Measurements from ENCODE around the gene UBE2O. TPM values are rescaled to one million over a fixed set of nuclear protein-coding genes. Genes with fewer than 3 reads are reported as not detected.
"Not testable (repeated sequence)": the region's sequence is repeated elsewhere in the genome, so short reads cannot be mapped to it uniquely, and the experiment has no call there.

The UBE2O gene
- total RNA-seq, 8 experiments from 2014 or later: 17.3 to 41.9 (median 30.1) TPM

GRCh38 chr17:76356803-76357456 is 96.0 kb downstream of the UBE2O start:
- Histone ChIP-seq H3K4me1 (replicated peaks in 1 of 2) (peaks cover 5 to 7% of the 10 kb centered on the region in 2 donors), H3K27ac (no peak overlapping the region), H3K4me3 (no peak overlapping the region)
- 0 to 100% (median 42%) methylated on average over 2 to 12 of the region's 12 CpGs; no CpG with 5 or more reads in 1 of the 10 experiments for WGBS, 10 experiments
- in situ Hi-C loops (cut with MboI; ENCODE audit: low pct_unique_long_range_greater_than_20kb in 2 of 9, low sequenced_read_pairs in 9 of 9, unreplicated experiment in 9 of 9): no loop called here
- ATAC-seq (replicated peaks in 6 of 8): peak in 3 of 8 experiments; percentile 30 to 47 (median 37)

GRCh38 chr17:76354747-76355310 is 98.1 kb downstream of the UBE2O start:
- ATAC-seq (replicated peaks in 6 of 8): no peak
- in situ Hi-C loops (cut with MboI; ENCODE audit: low pct_unique_long_range_greater_than_20kb in 2 of 9, low sequenced_read_pairs in 9 of 9, unreplicated experiment in 9 of 9): no loop called here
- Histone ChIP-seq H3K4me3 (no peak overlapping the region), H3K4me1 (replicated peaks in 1 of 2) (peaks cover 2 to 5% of the 10 kb centered on the region in 2 donors), H3K27ac (no peak overlapping the region)
- 45 to 77% (median 62%) methylated on average over 5 to 13 of the region's 13 CpGs; no CpG with 5 or more reads in 1 of the 10 experiments for WGBS, 10 experiments

- H3K4me3 ChIP-seq: peak overlapping the region; percentile 63 to 87 (median 67)
- peak in 5 of 8 experiments; percentile 0 to 14 (median 6) for ATAC-seq (replicated peaks in 6 of 8)
- peaks cover 2 to 5% of the 10 kb centered on the region in 2 donors for H3K4me1 ChIP-seq (replicated peaks in 1 of 2)
- 0 to 28% (median 5%) methylated on average over 8 to 18 of the region's 18 CpGs for WGBS, 10 experiments
- no peak overlapping the region for H3K27ac ChIP-seq
- in situ Hi-C loops (cut with MboI; ENCODE audit: low pct_unique_long_range_greater_than_20kb in 2 of 9, low sequenced_read_pairs in 9 of 9, unreplicated experiment in 9 of 9): no loop called here
Measured at GRCh38 chr17:76354317-76354729, 98.6 kb downstream of the UBE2O start.

- peaks cover 2 to 5% of the 10 kb centered on the region in 2 donors for H3K4me1 ChIP-seq (replicated peaks in 1 of 2)
- H3K4me3 ChIP-seq: peak within 1 kb of the TSS; percentile 63 to 87 (median 67)
- in situ Hi-C loops (cut with MboI; ENCODE audit: low pct_unique_long_range_greater_than_20kb in 2 of 9, low sequenced_read_pairs in 9 of 9, unreplicated experiment in 9 of 9): no loop called here
- peak within 1 kb of the TSS; percentile 94 to 98 for H3K27ac ChIP-seq
- WGBS, 10 experiments: 0 to 1% (median 0%) methylated on average over 1 to 33 of the region's 75 CpGs; no CpG with 5 or more reads in 3 of the 10 experiments
- peak; percentile 82 to 96 (median 94) for ATAC-seq (replicated peaks in 6 of 8)
Measured at GRCh38 chr17:76353599-76354316, 99.2 kb downstream of the UBE2O start, which contains the start of gene PRPSAP1. TSS of gene PRPSAP1 (minus strand) at chr17:76353916. CDS start at chr17:76353703, 213 bp downstream.

GRCh38 chr17:76353004-76353598 is 99.9 kb downstream of the UBE2O start:
- peak overlapping the region; percentile 63 to 87 (median 67) for H3K4me3 ChIP-seq
- WGBS, 10 experiments: 0 to 2% (median 0%) methylated on average over 1 to 9 of the region's 51 CpGs; no CpG with 5 or more reads in 7 of the 10 experiments
- peak overlapping the region; percentile 94 to 98 for H3K27ac ChIP-seq
- ATAC-seq (replicated peaks in 6 of 8): peak in 6 of 8 experiments; percentile 2 to 54 (median 27)
- peaks cover 2 to 5% of the 10 kb centered on the region in 2 donors for H3K4me1 ChIP-seq (replicated peaks in 1 of 2)
- in situ Hi-C loops (cut with MboI; ENCODE audit: low pct_unique_long_range_greater_than_20kb in 2 of 9, low sequenced_read_pairs in 9 of 9, unreplicated experiment in 9 of 9): no loop called here

- H3K4me3 ChIP-seq: no peak overlapping the region
- no peak overlapping the region for H3K27ac ChIP-seq
- WGBS, 10 experiments: 60 to 95% (median 82%) methylated on average over 2 to 9 of the region's 9 CpGs
- in situ Hi-C loops (cut with MboI; ENCODE audit: low pct_unique_long_range_greater_than_20kb in 2 of 9, low sequenced_read_pairs in 9 of 9, unreplicated experiment in 9 of 9): no loop called here
- H3K4me1 ChIP-seq (replicated peaks in 1 of 2): peaks cover 2 to 5% of the 10 kb centered on the region in 2 donors
- ATAC-seq (replicated peaks in 6 of 8): no peak
Measured at GRCh38 chr17:76351526-76352071, 101.4 kb downstream of the UBE2O start.

GRCh38 chr17:76350463-76350862 is 102.5 kb downstream of the UBE2O start:
- WGBS, 10 experiments: 86 to 100% (median 97%) methylated on average over 2 to 5 of the region's 5 CpGs
- no peak overlapping the region for H3K27ac ChIP-seq
- peaks cover 11 to 14% of the 10 kb centered on the region in 2 donors for H3K4me1 ChIP-seq (replicated peaks in 1 of 2)
- ATAC-seq (replicated peaks in 6 of 8): no peak
- H3K4me3 ChIP-seq: no peak overlapping the region
- in situ Hi-C loops (cut with MboI; ENCODE audit: low pct_unique_long_range_greater_than_20kb in 2 of 9, low sequenced_read_pairs in 9 of 9, unreplicated experiment in 9 of 9): no loop called here

- in situ Hi-C loops (cut with MboI; ENCODE audit: low pct_unique_long_range_greater_than_20kb in 2 of 9, low sequenced_read_pairs in 9 of 9, unreplicated experiment in 9 of 9); H3K27ac ChIP-seq; ATAC-seq (replicated peaks in 6 of 8); H3K4me3 ChIP-seq: not testable (repeated sequence)
- peaks cover 9 to 14% of the 10 kb centered on the region in 2 donors for H3K4me1 ChIP-seq (replicated peaks in 1 of 2)
- 96 to 100% (median 100%) methylated on average over 1 to 4 of the region's 11 CpGs; no CpG with 5 or more reads in 7 of the 10 experiments for WGBS, 10 experiments
Measured at GRCh38 chr17:76346936-76347335, 106.0 kb downstream of the UBE2O start.

GRCh38 chr17:76345377-76345974 is 107.5 kb downstream of the UBE2O start:
- 89 to 100% (median 96%) methylated on average over 4 to 12 of the region's 14 CpGs; no CpG with 5 or more reads in 1 of the 10 experiments for WGBS, 10 experiments
- peak in 5 of 8 experiments; percentile 64 to 95 (median 76) for ATAC-seq (replicated peaks in 6 of 8)
- H3K4me1 ChIP-seq (replicated peaks in 1 of 2): peaks cover 9 to 14% of the 10 kb centered on the region in 2 donors
- H3K4me3 ChIP-seq: no peak overlapping the region
- H3K27ac ChIP-seq: peak overlapping the region; percentile 74 to 81
- in situ Hi-C loops (cut with MboI; ENCODE audit: low pct_unique_long_range_greater_than_20kb in 2 of 9, low sequenced_read_pairs in 9 of 9, unreplicated experiment in 9 of 9): no loop called here

- Histone ChIP-seq H3K4me3 (no peak overlapping the region), H3K27ac (no peak overlapping the region), H3K4me1 (replicated peaks in 1 of 2) (peaks cover 9 to 14% of the 10 kb centered on the region in 2 donors)
- in situ Hi-C loops (cut with MboI; ENCODE audit: low pct_unique_long_range_greater_than_20kb in 2 of 9, low sequenced_read_pairs in 9 of 9, unreplicated experiment in 9 of 9): no loop called here
- WGBS, 10 experiments: 80 to 100% (median 90%) methylated on average over 1 to 7 of the region's 7 CpGs; no CpG with 5 or more reads in 1 of the 10 experiments
- ATAC-seq (replicated peaks in 6 of 8): no peak
Measured at GRCh38 chr17:76343106-76343505, 109.8 kb downstream of the UBE2O start.

- Histone ChIP-seq H3K27ac (no peak overlapping the region), H3K4me1 (replicated peaks in 1 of 2) (peaks cover 7 to 13% of the 10 kb centered on the region in 2 donors), H3K4me3 (no peak overlapping the region)
- 92 to 100% (median 100%) methylated on average over 1 to 4 of the region's 6 CpGs; no CpG with 5 or more reads in 4 of the 10 experiments for WGBS, 10 experiments
- in situ Hi-C loops (cut with MboI; ENCODE audit: low pct_unique_long_range_greater_than_20kb in 2 of 9, low sequenced_read_pairs in 9 of 9, unreplicated experiment in 9 of 9): no loop called here
- ATAC-seq (replicated peaks in 6 of 8): no peak
Measured at GRCh38 chr17:76341301-76341700, 111.7 kb downstream of the UBE2O start.

All from motor neuron (in vitro differentiated cells).